Activated CD4-positive, alpha-beta T cell treated with anti-CD3 and anti-CD28 coated beads, Interleukin-2, amount 50 U/mL, for 24 hours (primary cell): ENCODE data around the gene ANKS6.

Source experiments
- DNase-seq, 2 donors: peaks; one replicate each; pipeline ENCODE4 v3.0.0-alpha.2; 2020; ENCODE audit warnings: low read depth in 1 of 2, low spot score in 1 of 2

Gene ANKS6

DNA sequence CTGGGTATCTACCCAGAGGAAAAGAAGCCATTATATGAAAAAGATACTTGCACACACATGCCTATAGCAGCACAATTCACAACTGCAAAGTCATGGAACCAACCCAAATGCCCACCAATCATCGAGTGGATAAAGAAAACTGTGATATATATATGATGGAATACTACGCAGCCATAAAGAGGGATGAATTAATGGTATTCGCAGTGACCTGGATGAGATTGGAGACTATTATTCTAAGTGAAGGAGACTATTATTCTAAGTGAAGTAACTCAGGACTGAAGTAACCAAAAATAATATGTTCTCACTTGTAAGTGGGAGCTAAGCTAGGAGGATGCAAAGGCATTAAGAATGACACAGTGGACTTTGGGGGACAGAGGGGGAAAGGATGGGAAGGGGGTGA is 57.6 kb downstream of the ANKS6 start:
- DNase-seq: no peak

DNA sequence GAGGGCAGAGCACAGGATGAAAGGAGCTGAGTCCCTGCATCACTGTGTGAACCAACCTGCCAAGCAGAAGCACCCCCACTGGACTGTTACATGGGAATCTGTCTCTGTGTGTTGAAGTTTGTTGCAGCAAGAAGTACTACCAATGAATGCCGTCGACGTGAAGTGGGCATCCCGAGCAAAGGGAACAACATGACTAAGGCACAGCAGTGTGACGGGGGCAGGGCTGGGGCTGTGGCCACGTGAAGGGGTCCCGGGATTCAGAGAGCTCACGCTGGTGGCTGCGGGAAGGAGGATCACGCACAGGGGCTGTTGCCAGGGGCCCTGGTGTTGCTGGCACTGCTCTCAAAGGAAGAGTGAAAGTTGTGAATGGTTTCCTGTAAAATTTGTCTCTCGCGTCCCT is 60.1 kb downstream of the ANKS6 start:
- DNase-seq: no peak

DNA sequence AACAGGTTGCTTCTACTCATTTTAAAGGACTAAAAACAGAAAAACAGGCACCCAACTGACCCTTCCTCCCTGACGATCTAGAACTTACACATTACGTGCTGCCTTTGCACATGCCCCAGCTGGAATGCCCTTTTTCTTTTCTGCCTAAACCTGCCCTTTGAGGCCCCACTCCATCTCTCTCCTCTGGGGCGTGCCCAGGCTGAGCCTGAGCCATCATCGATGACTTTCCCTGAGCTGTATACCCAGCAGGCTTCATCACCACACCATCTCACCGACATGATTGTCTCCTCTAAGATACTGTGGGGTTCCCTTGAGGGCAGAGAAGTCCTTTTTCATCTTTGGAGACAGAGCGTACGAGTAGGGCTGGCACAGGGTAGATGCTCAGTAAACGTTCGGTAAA is 63.6 kb downstream of the ANKS6 start:
- no peak for DNase-seq

DNA sequence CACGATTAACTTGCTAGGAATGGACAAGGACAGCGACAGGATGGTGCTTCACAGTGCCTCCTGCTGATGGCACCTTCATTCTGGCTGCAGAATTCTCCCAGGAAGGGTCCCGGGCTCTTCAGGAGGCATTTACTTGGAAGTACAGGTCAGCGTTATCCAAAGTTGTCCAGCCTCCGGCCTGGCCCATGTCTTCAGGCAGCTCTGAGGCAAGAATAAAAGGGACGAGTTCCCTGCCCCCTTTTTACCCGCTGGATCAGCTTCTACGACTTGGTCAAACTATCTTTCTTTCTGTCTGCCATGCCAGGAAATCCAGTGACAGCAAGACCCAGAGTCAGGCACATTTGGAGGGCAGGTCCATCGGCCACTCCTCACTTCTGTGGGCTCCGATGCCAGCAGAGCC is 64.3 kb downstream of the ANKS6 start:
- DNase-seq: no peak

DNA sequence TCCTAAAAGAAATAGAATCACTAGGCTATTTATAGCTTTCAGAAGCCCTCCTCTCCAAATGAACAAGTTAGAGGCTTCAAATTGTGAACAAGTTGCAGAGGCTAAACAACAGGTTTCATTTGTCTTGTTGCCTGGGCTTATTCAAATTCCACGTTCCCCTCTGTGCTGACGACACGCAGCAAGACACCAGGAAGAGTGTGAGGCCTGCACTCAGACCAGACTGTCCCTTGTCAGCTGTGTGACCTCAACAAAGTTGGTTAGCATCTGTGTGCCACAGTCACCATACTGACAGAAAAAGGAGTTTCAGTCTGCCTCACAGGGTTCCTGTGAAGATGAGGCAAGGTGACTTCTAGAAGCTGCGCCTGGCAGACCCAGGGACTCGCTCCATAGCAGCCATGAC is 65.5 kb downstream of the ANKS6 start:
- DNase-seq: no peak

DNA sequence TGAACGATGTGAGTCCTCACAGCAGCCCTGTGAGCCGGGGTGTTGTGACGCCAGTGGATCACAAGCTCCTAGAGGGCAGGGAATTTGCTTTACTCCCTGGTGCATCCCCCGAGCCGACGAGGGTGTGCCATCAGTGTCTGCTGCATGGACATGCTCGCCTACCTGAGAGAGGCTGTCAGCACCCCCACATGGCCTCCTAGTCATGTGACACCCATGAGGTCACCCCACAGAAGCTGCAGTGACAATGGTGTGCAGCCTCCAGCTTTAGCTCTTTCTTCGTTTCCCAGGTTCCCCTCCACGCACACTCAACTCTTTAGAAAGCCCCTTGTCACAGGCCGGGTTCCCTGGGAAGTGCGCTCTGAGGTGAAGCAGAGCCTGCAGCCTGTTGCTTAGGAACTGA is 67.9 kb downstream of the ANKS6 start:
- DNase-seq: no peak

DNA sequence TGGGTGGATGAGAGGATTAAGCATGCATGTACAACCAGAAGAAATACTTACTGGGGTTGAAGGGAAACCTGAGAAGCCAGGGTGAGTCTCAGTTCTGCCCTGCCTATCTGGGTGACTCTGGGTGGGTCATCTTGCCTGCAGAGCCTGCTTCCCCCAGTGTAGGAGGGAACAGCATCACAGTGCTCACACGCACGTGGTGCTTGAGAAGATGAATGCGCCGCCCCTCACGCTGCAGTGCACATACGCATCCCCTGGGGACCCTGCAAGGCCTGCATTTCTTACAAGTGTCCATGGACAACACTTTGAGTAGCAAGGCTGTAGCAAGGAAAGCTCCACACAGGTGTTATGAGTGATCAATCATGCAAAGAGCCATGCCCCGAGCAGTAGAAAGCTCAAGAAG is 68.9 kb downstream of the ANKS6 start:
- DNase-seq: no peak

DNA sequence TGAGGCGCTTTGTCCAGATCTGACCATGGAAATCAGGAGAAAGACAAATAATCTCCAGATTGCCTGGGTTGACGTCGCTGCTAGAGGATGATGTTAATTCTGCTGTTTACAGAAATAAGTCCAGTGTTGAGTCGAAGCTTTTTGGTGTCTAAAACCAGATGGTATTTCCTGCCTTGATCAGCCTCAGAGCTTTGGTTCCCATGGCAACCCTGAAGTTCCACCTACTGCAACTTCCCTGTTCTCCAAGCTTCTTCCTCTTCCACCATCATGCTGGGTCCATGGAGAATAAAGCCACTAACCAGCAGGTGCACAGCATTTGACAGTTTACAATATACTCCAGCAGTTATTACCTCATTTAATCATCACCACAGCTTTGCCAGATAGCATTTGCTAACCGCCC is 69.6 kb downstream of the ANKS6 start:
- no peak for DNase-seq

DNA sequence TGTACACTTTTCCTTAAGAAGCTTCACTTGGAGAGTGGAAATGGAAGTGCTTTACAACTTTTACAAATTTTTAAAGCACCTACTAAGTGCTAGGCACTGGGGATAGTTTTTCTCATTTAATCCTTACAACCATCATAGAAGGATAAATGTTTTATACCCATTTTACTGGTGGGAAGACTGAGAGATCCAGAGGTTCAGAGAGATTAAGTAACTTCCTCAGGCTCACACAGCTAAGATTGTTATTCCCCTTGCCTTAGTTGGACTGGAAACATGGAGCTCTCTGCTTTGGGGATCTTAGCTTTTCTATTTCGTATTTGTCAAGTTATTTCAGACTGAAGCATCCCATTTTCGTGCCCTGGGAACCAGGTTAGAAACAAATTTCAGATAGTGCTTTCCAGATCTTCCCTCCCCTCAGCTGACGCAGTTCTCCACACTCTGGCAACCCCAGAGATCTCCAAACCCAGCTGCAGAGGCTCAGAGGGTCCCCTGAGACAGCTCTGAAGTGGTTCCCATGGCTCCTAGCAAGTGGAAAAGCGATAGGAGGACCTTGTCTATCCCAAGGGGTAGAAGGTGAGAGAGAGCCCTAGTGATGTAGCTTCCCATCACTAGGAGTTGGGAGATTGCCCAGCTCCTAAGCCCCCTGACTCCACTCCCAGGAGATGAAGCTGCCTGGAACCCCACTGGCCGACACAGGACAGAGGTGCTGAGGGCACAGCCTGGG is 71.4 kb downstream of the ANKS6 start:
- no peak for DNase-seq

DNA sequence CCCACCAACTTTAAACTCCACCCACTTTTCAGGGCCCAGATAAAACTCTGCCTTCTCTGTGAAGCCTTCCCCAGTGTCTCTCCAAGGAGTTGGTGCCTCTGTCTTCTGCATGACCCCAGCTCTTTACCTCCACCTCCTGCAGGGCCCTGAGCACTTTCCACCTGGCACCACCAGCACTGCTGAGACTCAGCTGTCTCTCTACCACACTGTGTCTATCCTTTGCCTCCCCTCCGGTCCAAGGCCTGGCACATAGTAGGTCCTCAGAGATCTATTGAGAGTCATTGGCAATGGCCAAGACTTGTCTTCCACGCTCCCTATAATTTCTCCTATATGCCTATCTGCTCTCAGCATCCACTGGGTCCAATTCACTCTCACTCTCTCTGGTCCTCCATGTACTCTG is 74.7 kb downstream of the ANKS6 start:
- no peak for DNase-seq

DNA sequence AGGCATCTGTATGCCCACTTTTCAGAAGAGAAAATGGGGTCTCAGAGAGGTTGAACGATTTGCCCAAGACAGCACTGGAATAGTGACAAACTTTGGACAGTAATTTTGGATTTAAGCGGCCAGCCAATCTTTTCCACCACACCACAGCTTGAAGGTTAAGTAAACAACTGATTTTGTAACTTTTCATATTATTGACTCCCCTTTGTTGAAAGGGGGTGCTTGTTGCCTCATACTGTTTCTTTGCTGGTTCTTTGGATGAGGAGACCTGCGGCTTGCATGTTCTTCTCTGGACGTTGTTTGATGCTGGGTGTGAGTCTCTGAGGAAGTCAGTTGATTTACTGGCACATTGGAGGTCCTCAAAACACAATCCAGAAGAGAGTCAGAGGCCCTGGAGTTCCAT is 76.0 kb downstream of the ANKS6 start:
- DNase-seq: no peak

DNA sequence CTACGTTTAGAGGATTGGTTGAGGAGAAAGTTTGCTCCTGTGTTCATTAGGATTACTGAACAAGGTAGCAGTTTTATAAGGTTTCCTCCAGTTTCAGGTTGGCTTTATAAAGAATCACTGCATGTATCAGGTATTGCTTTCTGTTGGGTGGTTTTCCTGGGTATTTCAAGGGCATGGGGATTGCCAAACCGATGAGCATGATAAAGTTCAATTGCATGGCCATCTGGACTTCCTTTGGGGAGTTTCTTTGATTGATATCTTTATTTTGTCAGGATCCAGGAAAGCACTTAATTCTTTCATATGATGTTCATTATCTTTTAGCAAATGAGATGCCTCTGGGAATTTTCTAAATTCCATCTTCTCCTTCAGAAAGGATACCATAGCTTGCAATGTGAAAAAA is 77.3 kb downstream of the ANKS6 start:
- no peak for DNase-seq

DNA sequence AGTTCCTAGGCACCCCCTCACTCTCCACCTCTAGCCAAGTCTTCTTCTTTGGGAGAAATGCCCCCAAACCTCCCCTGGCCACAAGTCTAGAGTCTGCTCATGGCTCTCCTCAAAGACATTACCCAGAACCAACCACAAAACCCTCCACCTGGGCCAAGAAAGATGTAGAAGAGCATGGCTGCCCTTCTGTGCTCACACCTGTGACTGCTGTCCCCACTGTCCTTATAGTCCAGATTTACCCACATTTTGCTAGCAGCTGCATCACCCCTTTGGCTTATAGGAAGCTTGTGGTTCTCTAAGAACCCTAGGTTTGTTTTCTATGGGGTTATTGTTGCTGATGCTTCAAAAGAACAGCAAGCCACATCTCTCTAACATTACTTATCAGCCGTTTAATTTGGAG is 81.5 kb downstream of the ANKS6 start:
- no peak for DNase-seq

DNA sequence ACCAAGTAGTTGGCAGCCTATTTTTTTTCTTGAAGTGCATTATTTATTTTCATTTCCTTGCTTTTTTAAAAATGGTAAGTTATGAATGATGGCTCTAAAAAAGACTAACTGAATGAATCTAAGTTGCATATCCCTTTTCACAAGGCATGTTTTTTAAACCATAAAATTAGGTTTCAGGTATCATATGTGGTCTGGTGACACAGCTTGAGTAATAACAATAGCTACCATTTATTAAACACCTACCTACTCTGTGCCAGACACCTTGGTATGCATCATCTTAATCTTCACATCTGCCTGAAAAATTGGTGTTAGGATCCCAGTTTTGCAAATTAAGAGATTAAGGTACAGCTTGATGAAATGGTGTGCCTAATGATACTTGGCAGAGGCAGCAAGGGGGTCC is 83.4 kb downstream of the ANKS6 start:
- DNase-seq: no peak

DNA sequence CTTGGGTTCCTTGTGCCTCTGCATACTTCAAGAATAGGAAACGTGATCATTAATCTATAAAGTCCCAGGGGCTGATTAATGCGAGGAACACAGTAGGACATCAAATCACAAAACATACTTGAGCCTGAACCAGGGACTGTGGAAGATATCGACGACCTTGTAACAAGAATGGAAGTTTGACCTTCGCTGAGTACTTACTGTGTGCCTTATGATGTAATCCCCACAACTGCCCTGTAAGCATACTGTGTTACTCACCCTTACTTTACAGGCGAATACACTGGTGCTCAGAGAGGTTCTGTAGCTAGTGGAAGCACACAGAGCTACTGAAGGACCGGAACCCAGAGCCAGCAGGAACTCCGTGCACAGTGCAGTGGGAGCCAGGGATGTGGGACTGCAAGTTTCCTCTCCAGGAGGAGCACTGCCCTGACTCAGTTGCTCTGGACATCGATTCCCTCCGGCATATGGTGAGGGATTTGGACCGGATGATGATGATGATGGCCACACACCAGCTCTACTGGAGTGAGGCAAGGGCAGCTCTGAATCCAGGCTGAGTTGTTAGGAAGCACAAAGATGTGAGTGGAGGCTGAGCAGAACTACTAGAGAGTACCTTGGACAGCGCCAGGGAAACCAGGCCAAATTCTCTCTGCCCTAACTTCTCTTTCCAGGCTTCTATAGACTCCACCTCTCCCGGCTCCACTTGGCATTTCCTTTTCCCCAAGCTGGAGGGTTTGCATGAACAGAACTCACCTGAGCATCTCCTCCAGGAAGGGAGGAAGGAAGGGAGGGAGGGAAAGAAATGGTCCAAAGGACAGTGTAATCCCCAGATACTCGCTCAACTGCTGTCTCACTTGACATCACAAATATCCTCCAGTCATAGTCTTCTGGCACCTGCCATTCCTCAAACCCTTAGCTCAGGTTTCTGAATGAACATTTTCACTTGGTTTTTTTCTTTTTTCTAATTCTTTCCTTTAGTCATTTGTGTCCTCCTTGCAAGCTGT is 86.1 kb downstream of the ANKS6 start:
- DNase-seq: no peak

DNA sequence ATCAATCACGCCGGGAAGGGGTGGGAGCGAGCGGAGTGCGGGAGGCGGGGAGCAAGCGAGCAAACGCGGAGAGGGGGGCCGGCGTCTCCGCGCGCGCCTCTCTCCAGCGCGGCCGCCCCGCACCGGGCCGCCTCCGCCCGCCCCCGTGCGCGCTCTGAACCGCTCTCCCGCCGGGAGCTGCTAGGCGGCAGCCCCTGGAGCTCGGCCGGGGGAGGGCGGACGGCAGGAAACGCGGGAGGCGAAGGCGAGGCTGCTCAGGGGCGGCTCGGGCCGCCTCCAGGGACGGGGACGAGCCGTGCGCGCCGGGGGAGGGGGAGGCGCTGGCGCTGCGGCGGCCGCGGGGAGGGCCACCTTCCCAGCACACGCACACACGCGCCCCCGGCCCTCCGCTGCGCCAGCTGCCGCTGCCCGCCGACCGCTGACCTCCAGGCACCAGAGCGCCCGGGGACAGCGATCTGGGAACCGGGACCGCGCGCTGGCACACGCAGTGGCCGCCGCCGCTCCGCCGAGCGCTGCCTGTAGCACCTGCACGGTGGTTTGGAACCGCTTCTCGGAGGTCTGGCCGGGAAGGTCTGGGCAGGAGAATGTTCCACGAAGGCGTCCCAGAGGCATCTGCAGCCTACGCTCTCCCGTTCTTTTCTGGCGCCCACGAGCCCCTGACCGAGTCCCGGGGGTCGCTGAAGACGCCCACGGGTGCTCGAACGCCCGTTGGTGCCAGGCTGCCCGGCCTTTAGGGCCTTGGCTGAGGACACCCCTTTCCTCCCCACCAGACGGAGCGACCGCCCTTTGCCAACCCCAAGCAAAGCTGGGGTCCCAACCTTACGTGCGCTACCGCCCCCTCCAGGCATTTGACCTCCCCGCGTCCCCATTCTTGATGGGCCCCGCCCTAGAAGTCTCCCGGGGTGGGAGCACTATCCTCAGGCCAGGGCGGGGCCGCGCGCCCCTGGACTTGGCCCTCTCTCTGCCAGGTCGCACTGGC is 87.1 kb downstream of the ANKS6 start, which contains the start of gene GABBR2:
TSS of gene GABBR2 (minus strand) at position 3 of the 979 bp plus-strand sequence. CDS start 198 bp downstream, outside the sequence.
- no peak for DNase-seq

DNA sequence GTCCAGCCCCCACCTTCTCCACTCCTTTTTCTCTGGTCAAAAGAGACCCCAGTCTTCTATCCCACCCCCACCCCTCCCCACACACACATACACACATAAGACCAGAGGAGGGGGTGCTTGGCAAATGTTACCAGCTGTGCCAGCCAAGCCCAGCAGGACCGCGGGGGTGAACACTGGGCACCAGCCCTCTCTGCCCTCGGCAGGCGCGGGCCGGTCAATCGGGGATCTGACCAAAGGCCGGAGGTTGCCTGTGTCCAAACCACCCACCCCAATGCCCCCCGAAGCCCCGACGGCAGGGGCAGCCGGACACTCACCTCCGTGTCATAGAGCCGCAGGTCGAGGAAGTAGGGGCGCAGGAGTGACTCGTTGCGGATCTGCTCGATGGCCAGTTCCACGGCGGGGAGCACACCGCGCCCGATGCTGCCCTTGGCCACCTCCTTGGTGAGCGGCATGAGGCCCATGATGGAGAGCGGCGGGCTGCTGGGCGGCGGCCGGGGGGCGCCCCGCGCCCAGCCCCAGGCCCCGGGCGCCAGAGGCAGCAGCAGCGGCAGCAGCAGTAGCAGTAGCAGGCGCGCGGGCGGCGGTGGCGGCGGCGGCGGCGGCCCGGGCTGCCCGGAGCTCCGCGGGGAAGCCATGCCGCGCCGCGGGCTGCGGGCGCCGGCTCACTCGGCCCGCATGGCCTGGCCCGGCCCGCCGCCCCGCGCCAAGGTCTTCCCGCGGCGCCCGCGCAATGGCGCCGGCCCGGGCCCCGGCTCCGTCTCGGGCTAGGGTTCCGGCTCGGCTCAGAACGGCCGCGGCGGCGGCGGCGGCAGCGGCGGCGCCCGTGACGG is 88.0 kb downstream of the ANKS6 start:
- no peak for DNase-seq

DNA sequence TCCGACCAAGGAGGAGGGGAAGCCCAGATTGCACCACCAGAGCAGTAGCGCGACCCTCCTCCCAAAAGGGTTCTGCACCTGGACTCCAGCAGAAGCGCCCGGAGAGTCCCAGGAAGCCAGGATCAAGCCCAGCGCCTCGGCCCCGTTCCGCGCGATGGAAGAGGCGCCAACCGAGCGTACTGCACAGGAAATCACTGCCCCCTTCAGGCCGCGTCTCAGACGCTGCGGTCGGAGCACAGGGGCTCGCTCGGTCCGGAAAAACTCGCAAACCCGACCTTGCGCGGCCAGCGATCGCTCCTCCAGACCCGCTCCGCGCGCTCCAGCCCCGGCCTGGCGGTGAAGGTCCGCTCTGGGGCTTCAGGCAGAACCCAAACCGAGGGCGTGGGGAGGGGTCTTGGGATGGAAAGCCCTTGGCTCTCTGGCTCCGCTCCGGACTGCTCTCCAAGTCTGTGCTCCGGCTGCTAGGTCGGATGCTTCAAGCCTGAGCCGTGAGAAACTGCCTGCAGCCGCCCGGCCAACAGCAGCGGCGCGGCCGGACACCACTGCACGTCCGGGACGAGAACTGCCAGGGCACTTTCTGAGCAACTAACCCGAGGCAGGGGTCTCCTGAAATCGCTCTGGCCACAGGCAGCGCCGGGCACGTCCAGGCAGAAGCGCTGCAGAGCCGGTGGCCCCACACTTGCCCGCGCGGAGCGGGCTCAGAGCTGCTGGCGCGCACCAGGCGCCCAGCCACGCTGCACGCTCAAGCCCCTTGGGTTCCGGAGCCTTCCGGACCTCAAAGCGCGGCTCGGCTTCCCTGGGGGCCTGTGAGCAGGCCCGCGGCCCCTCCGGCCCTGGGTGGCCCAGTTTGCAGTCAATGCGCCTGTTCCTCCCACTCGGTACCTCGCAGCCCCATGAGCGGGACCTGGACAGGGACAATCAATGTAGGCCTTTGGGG is 88.9 kb downstream of the ANKS6 start:
- no peak for DNase-seq

DNA sequence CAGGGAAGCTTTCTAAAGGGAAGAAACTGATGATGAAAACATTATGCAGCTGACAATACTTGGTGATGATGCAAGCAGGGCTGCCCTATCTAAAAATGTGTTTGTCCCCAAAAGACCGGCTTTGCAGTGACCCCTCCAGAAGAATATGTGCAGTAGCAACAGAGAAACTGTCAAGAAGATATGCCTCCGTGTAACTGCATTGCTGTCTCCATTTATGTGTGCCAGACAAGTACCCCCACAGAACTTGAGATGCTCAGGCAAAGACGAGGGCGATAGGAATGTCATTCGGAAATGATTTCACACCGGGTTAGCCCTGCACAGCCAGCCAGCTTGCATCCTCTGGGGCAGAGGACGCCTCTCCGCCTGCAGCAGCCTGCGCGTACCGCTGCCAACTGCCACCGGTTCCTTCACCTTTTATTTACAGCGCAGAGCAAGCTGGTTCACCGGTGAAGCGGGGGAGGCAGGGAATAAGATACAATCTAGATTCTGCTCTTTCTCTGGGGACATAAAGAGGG is 89.6 kb downstream of the ANKS6 start:
- no peak for DNase-seq
